ENCODE results near the gene DLG2. TPM values are rescaled to one million over a fixed set of nuclear protein-coding genes. Genes with fewer than 3 reads are reported as not detected.

DLG2 gene
- total and polyA plus RNA-seq, 2 of the 8 experiments (the other 6 are each of a cell fraction or from before 2014, with no cell fraction given) = 1.7 to 14.3 TPM

DNA sequence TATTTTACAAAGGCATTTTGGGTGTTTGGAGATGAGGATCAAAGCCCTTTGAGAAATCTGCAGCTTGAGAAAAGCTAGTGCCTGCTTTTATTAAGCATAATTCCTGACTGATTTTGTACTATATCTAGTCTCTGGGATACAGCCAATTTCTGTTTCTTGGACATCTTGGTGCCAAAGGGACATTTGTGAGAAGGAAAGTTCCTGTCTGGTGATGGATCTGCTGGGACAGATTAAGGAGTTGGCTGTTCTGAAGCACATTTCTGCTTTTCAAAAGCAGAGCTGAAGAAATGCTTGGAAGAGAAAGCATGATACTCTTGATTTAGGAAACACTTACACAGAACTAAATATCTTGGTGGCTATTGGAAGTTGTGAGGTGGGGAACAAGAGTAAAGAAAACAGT, 2086.4 kb downstream of the DLG2 start (continued):
- TF ChIP-seq KDM1A (IDR thresholded peaks at IDR 0.05; ENCODE audit: borderline replicate concordance, low read length) (no peak), EGR1 (IDR thresholded peaks at IDR 0.05; ENCODE audit: borderline replicate concordance, low read depth, low read length) (no peak), BCL11A (IDR thresholded peaks at IDR 0.05; ENCODE audit: low read depth in 2 of 2, low read length in 2 of 2) (no peak), CHD2 (IDR thresholded peaks at IDR 0.05; ENCODE audit: low read length) (no peak)
